Stimulated activated CD8-positive, alpha-beta memory T cell treated with anti-CD3 and anti-CD28 coated beads, Interleukin-4, amount 100 ng/mL, for 24 hours (primary cell): ENCODE measurements around the gene MRPS6.
A peak's percentile ranks its signal among the peaks of the same experiment; 100 is the strongest.

Experiments
- DNase-seq: peaks from one replicate; pipeline ENCODE4 v3.0.0-alpha.2; 2020; ENCODE audit warnings: low read depth

MRPS6 gene

GRCh38 chr21:34073032-34073748, at the start of gene MRPS6, which contains the start of gene SLC5A3:
TSS of gene MRPS6 (plus strand) at chr21:34073578. CDS start at chr21:34073701, 123 bp downstream.
TSS of gene SLC5A3 (plus strand) at chr21:34073578. CDS start at chr21:34095199, 21,621 bp downstream.
- peak; percentile 68 for DNase-seq

- no peak for DNase-seq
These were observed 49.5 kb upstream of the MRPS6 start for GRCh38 chr21:34023691-34024373.

DNA sequence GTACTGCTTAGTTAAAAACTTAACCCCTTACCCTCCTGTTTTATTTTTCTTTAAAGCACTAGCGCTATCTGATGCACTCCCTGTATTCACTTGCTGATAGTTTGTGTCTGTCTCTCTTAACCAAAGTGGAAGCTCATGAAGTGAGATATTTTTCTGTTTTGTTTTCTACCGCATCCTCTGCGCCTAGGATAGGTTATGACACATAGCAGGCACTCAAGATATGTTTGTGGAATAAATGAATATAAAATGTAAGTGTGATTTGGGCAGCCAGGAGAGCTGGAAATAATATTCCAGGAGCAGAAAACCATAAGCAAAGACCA, 49.0 kb upstream of the MRPS6 start:
- DNase-seq, result no peak

DNA sequence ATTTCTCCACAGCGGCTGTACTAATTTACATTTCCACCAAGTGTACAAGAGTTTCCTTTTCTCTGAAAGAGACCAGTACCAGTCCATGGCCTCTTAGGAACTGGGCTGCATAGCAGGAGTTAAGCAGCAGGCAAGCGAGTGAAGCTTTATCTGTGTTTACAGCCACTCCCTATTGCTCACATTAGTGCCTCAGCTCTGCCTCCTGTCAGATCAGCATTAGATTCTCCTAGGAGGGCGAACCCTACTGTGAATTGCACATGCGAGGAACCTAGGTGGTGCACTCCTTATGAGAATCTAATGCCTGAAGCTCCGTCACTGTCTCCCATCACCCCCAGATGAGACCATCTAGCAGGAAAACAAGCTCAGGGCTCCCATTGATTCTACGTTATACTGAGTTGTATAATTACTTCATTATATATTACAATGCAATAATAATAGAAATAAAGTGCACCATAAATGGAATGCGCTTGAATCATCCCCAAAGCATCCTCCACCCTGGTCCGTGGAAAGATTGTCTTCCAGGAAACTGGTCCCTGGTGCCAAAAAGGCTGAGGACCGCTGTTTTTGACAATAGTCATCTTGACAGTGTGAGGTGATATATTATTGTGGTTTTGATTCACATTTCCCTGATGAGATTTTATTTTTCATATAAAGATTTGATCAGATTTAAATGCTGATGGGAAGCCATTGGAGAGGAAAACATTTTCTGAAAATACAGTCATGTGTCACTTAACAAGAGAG, 45.5 kb upstream of the MRPS6 start:
- DNase-seq, result no peak

GRCh38 chr21:34029743-34030528, 43.4 kb upstream of the MRPS6 start:
- peak; percentile 20 for DNase-seq

DNA sequence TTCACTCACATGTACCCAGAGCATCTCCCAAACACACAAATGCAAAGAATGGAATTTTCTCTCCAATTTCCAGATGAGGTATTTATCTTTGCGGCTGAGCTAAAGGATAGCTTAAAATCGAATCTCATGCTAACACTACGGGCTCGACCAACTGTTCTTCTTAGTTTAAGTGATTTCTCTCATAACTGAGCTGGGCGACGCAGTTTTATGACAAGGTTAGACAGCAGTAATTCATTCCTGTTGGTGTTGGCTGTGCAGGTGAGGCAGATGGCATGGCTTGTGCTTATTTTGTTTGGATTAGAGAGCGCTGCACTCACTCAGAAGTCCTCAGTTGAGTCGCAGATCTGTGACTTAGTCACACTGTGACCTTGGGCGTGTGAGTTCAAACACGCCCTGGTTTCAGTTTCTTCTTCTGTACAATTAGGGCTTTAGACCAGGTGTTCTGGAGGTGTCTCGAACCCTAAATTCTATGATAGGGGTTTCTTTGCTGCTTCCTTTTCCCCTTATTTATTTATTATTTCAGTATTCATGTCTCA, 41.5 kb upstream of the MRPS6 start:
- no peak for DNase-seq

DNA sequence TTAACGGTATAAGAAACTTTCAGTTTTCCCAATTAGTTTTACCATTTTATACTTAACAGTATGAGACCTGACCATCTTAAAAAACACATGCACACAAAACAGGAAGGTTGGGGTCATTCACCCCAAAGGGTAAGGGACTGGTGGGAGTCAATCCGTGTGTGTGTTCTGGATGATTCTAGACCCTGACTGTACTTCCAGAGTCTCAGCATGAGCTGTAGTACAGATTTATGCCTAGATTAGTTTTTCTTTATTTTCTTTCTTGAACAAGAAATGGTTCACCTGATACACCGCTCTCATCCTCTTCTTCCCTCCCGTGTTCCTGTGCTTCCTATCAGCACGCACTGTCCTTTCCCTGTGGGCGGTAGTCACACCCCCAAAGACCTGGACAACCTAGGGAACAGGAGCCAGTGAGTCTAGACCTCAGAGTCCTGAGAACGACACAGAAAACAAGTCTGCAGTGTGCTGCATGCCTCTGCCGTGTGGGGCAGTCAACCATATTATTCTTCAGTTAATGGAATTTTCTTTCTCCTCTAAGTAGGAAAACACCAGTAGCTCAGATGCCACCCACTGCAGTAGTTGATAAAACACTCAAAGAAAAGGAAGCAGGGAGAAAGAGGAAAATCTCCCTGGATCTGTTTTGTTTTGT, 38.9 kb upstream of the MRPS6 start:
- no peak for DNase-seq

DNA sequence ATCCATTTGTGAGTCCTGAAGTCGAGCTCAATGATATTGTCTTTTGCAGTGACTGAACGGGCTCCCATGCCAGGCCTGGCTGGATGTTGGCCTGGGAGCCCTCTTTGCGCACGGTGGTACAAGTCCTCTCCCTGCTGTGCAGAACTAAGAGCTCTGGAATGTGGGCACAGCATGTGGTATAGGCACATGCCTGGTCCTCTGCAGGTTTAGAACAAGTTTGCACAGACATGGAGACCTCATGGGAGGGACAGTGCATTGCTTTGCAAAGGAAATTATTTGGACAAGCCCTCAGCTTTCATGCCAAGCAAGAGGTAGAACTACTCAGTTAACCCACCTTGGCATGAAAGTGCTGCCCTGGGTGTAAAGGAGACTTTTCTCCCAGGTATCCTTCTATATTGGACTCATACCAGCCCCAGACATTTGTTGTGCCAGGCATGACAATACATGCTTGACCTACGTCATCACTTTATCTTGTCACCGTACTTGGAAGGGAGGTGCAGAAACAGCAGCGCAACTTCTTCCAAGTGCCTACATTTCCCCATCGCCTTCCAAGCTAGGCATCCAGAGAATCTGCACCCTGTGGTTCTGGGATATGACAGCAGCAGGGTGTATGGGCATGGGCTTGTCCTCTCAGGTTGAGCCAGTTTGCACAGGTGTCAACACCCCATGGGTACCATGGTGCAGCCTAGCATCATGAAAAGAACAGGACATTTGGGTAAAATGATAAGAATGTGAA, 37.6 kb upstream of the MRPS6 start:
- DNase-seq, result no peak

- DNase-seq, result no peak
These were observed 36.2 kb upstream of the MRPS6 start for GRCh38 chr21:34037009-34037795.

- no peak for DNase-seq
These were observed 33.5 kb upstream of the MRPS6 start for GRCh38 chr21:34039678-34040382.

- DNase-seq, result no peak
These were observed 30.6 kb upstream of the MRPS6 start for GRCh38 chr21:34042735-34043134.

DNA sequence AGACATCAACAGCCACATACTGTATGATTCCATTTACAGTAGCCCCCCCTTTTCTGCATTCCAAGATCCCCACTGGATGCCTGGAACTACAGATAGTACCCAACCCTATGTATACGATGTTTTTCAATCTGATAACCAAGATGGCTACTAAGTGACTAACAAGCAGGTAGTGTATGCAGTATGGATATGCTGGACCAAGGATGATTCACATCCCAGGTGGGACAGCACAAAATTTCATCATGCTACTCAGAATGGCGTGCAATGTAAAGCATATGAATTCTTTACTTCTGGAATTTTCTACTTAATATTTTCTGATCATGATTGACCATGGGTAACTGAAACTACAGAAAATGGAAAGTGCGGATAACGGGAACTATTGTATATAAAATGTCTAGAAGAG, 30.0 kb upstream of the MRPS6 start:
- no peak for DNase-seq

GRCh38 chr21:34046917-34047316, 26.5 kb upstream of the MRPS6 start:
- no peak for DNase-seq

DNA sequence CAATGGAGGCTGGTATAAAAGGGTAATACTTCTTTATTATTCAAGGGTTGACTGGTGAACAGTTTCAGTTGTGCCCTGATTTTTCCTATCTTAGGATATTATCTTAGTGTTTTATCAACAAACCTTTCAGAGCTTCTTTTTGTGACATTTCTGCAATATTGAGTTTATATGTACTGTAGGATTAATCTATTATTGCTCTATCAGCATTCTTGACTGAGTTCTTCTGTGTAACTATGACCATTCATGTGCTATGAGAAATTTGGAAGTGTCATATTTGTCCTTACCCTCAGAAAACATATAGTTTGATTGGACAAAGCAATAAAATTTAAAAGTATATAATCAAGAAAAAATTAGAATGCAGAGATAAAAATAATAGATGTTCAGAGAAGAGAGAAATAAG, 25.5 kb upstream of the MRPS6 start:
- no peak for DNase-seq

GRCh38 chr21:34052171-34052570, 21.2 kb upstream of the MRPS6 start:
- no peak for DNase-seq

- DNase-seq, result no peak
These were observed 19.1 kb upstream of the MRPS6 start for GRCh38 chr21:34054259-34054658.

GRCh38 chr21:34055615-34056014, 17.8 kb upstream of the MRPS6 start:
- no peak for DNase-seq

GRCh38 chr21:34061983-34062382, 11.4 kb upstream of the MRPS6 start:
- no peak for DNase-seq

- no peak for DNase-seq
These were observed 8.4 kb upstream of the MRPS6 start for GRCh38 chr21:34065027-34065426.
